Endothelial cell of umbilical vein (primary cell): Measurements from ENCODE around the gene UROC1.

Source experiments
- CTCF ChIP-seq, 2 donors: IDR thresholded peaks; 1 replicate in 1 of 2; 2 replicates in 1 of 2; pipeline ENCODE4 v1.5.1; 2011; ENCODE audit warnings: low read length in 2 of 2, mild to moderate bottlenecking in 2 of 2, moderate library complexity in 2 of 2, control low read depth in 1 of 2, inconsistent platforms in 1 of 2, low read depth in 1 of 2; ENCODE audit not compliant: insufficient read depth in 1 of 2; ENCODE audit errors: extremely low read depth in 1 of 2
- EZH2 ChIP-seq: IDR thresholded peaks from 2 replicates; pipeline ENCODE4 v1.6.1; 2012; ENCODE audit warnings: borderline replicate concordance, low read depth, mild to moderate bottlenecking, moderate library complexity, low read length, inconsistent platforms; ENCODE audit not compliant: severe bottlenecking
- FOS ChIP-seq: IDR thresholded peaks from 2 replicates; pipeline ENCODE4 v1.6.1; 2011; ENCODE audit warnings: mild to moderate bottlenecking, low read length, moderate library complexity, borderline replicate concordance; ENCODE audit not compliant: insufficient read depth
- JUN ChIP-seq: IDR thresholded peaks from 2 replicates; pipeline ENCODE4 v1.6.1; 2011; ENCODE audit warnings: borderline replicate concordance, low read depth; ENCODE audit not compliant: insufficient read length, insufficient read depth
- MYC ChIP-seq: IDR thresholded peaks from one replicate; pipeline ENCODE4 v1.6.1; 2011; ENCODE audit warnings: mild to moderate bottlenecking, low read depth, low read length
- POLR2A ChIP-seq: IDR thresholded peaks from 2 replicates; pipeline ENCODE4 v1.6.1; 2012; ENCODE audit warnings: low read depth, mild to moderate bottlenecking, control low read depth, low read length
- POLR2AphosphoS5 ChIP-seq: IDR thresholded peaks from 2 replicates; pipeline ENCODE4 v1.6.1; 2012; ENCODE audit warnings: low read depth, mild to moderate bottlenecking, control low read depth, low read length, moderate library complexity; ENCODE audit not compliant: insufficient read depth
- TF ChIP-seq, protein P1 (sequence below): IDR thresholded peaks from 2 replicates; pipeline ENCODE4 v1.6.1; 2011; ENCODE audit not compliant: insufficient read depth, insufficient read length

DNA sequence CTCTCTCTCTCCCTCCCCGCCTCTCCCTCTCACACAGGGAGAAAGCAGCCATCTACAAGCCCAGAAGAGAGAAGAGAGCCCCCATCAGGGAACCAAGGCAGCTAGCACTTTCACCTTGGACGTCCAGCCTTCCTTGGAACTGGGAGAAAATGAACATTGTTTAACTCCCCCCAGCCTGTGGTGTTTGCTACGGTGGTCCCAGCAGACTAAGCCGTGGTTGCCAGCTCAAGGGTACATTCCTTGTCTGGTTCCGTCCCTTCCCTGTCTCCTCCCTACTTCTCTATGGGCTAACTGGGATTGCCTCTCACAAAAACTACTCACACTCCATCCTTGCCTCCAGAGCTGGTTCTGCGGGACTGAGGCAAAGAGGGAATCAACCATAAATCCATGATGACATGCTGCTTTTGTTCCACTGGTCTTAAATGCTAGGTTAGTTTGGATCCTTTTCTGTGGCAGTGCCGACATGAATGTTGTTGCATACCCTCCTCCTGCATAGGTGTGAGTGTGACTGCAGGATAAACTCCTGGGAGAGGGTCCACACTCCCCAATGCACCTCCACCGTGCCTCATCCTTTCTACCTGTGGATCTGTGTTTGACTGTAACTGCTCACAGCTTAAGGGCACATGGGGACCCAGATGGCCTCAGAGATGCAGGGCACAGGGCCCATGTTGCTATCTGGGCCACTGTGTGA is 29.1 kb upstream of the UROC1 start:
- TF ChIP-seq CTCF (IDR thresholded peaks at IDR 0.05; ENCODE audit: extremely low read depth in 1 of 2, insufficient read depth in 1 of 2, low read depth in 1 of 2, low read length in 2 of 2) (no peak), FOS (no peak), POLR2A (no peak), POLR2AphosphoS5 (no peak), EZH2 (no peak), JUN (no peak), MYC (no peak)
- TF ChIP-seq, protein P1, sequence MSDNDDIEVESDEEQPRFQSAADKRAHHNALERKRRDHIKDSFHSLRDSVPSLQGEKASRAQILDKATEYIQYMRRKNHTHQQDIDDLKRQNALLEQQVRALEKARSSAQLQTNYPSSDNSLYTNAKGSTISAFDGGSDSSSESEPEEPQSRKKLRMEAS = no peak
